Measurements from ENCODE around the gene EDC4. TPM values are rescaled to one million over a fixed set of nuclear protein-coding genes. Genes with fewer than 3 reads are reported as not detected.

EDC4 gene
- total RNA-seq, 1 donor from 2014 or later = 81.1 TPM

DNA sequence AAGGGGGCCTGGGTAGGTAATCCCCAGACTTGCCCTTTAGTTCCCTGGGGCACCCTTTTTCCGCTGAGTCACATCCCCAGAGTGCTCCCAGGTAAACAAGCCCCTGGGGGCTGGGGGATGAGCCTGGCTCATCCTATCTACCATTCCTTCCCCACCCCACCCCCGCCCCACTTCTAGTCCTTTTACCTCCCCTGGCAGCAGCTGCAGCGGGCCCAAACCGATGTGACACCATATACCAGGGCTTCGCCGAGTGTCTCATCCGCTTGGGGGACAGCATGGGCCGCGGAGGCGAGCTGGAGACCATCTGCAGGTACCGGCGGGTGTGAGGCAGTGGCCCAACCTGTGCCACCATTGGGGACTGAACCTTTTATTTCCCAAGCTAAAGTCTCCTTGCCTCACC, 12.7 kb downstream of the EDC4 start:
- TF ChIP-seq, protein P1, sequence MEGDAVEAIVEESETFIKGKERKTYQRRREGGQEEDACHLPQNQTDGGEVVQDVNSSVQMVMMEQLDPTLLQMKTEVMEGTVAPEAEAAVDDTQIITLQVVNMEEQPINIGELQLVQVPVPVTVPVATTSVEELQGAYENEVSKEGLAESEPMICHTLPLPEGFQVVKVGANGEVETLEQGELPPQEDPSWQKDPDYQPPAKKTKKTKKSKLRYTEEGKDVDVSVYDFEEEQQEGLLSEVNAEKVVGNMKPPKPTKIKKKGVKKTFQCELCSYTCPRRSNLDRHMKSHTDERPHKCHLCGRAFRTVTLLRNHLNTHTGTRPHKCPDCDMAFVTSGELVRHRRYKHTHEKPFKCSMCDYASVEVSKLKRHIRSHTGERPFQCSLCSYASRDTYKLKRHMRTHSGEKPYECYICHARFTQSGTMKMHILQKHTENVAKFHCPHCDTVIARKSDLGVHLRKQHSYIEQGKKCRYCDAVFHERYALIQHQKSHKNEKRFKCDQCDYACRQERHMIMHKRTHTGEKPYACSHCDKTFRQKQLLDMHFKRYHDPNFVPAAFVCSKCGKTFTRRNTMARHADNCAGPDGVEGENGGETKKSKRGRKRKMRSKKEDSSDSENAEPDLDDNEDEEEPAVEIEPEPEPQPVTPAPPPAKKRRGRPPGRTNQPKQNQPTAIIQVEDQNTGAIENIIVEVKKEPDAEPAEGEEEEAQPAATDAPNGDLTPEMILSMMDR (conservative IDR thresholded peaks at IDR 0.05) = no peak
- Mint-ChIP-seq H3K9me3 (no peaks in the 10 kb centered on the region), H3K27me3 (no peaks in the 10 kb centered on the region), H3K4me3 (no peak overlapping the region), H3K27ac (no peak overlapping the region), H3K4me1 (ENCODE audit: unreplicated experiment) (peaks cover 5% of the 10 kb centered on the region), H3K36me3 (peaks cover 4% of the 10 kb centered on the region)
- no peak for DNase-seq (ENCODE audit: extremely low spot score, unreplicated experiment)

DNA sequence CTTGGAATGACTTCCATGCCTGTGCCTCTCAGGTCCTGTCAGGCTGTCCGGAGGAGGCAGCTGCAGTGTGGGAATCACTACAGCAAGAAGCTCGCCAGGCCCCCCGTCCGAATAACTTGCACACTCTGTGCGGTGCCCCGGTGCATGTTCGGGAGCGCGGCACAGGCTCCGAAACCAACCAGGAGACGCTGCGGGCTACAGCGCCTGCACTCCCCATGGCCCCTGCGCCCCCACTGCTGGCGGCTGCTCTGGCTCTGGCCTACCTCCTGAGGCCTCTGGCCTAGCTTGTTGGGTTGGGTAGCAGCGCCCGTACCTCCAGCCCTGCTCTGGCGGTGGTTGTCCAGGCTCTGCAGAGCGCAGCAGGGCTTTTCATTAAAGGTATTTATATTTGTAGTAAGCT, 13.1 kb downstream of the EDC4 start:
- no peaks in the 10 kb centered on the region for H3K27me3 Mint-ChIP-seq
- no peaks in the 10 kb centered on the region for H3K9me3 Mint-ChIP-seq
- H3K4me1 Mint-ChIP-seq (ENCODE audit: unreplicated experiment) = peaks cover 5% of the 10 kb centered on the region
- TF ChIP-seq, protein P1 (conservative IDR thresholded peaks at IDR 0.05) = no peak
- H3K4me3 Mint-ChIP-seq = no peak overlapping the region
- H3K27ac Mint-ChIP-seq = no peak overlapping the region
- DNase-seq (ENCODE audit: extremely low spot score, unreplicated experiment) = no peak
- H3K36me3 Mint-ChIP-seq = peaks cover 4% of the 10 kb centered on the region

DNA sequence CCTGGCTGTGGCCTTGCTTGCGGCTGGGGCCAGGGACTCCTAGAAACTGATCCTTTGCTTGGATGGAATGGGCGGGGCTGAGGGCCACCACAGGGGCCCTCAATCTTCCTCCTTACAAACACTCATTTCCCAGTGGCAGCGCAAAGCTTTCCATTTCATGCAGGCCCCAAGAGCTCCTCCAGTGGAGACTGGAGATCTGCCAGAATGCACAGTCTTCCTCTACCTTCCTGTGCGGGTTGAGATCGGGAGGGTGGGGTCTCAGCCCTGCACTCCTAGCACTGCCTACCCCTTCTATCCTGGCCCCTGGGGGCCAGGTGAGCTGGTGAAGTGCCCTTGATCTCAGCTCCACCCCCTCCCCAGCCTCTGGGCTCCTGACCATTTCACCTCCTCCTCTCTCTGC, 13.5 kb downstream of the EDC4 start:
- no peak overlapping the region for H3K27ac Mint-ChIP-seq
- H3K36me3 Mint-ChIP-seq = peaks cover 4% of the 10 kb centered on the region
- TF ChIP-seq, protein P1 (conservative IDR thresholded peaks at IDR 0.05) = no peak
- no peaks in the 10 kb centered on the region for H3K9me3 Mint-ChIP-seq
- no peaks in the 10 kb centered on the region for H3K27me3 Mint-ChIP-seq
- no peak overlapping the region for H3K4me3 Mint-ChIP-seq
- peaks cover 5% of the 10 kb centered on the region for H3K4me1 Mint-ChIP-seq (ENCODE audit: unreplicated experiment)
- DNase-seq (ENCODE audit: extremely low spot score, unreplicated experiment) = no peak

DNA sequence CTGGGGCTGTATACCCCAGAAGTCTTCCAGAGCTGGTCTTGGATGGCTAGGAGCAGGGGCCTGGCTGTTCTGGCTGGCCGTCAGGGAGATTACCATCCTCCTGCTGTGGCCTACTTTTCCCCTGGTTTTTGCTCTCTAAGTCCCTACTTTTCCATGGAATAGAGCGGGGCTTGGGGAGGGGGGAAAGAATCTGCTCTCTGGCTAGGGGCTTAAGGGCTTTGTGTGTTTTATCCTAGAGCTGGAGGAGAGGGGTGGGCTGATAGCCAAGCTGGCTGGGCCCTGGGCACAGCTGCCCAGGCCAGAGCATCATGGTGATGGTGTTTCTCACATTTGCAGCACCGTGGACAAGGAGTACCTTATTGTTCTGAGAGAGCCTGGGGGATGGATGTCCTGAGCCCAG, 15.5 kb downstream of the EDC4 start:
- H3K9me3 Mint-ChIP-seq = no peaks in the 10 kb centered on the region
- no peak overlapping the region for H3K27ac Mint-ChIP-seq
- peaks cover 4% of the 10 kb centered on the region for H3K36me3 Mint-ChIP-seq
- no peak for DNase-seq (ENCODE audit: extremely low spot score, unreplicated experiment)
- H3K27me3 Mint-ChIP-seq = no peaks in the 10 kb centered on the region
- H3K4me1 Mint-ChIP-seq (ENCODE audit: unreplicated experiment) = peaks cover 13% of the 10 kb centered on the region
- H3K4me3 Mint-ChIP-seq = no peak overlapping the region
- TF ChIP-seq, protein P1 (conservative IDR thresholded peaks at IDR 0.05) = no peak

DNA sequence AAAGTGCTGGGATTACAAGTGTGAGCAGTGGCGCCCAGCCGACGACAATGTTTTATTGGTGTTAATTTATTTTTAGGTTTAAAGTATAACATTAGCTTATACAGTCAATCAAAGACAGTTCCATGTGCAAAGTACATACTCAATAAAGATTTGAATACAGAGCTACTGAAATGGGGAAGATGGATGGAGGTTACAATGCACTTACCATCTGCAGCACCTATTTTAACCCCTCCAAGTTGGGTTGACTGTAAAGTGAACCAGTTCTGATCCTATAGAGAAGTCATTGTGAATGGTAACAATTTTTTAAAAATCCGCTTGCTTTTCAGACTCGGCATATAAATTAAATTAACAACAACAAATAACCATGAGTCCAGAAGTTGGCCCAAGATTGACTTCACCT, 19.5 kb downstream of the EDC4 start:
- TF ChIP-seq, protein P1 (conservative IDR thresholded peaks at IDR 0.05) = no peak
- no peak for DNase-seq (ENCODE audit: extremely low spot score, unreplicated experiment)
- H3K36me3 Mint-ChIP-seq = no peaks in the 10 kb centered on the region
- no peaks in the 10 kb centered on the region for H3K9me3 Mint-ChIP-seq
- H3K27me3 Mint-ChIP-seq = no peaks in the 10 kb centered on the region
- peak overlapping the region; percentile 91 for H3K27ac Mint-ChIP-seq
- peak overlapping the region; percentile 88 for H3K4me3 Mint-ChIP-seq
- H3K4me1 Mint-ChIP-seq (ENCODE audit: unreplicated experiment) = peaks cover 24% of the 10 kb centered on the region
